Stomach (tissue), 4 donors: ENCODE data around the gene CALHM3.

Experiments
- EP300 ChIP-seq: sonication (generic); formaldehyde crosslinking; IDR thresholded peaks from one replicate; pipeline ENCODE4 v1.6.1; 2017; ENCODE audit warnings: antibody characterized with exemption
- POLR2A ChIP-seq, 4 donors: fragments of 450-650 bp; IDR thresholded peaks; one replicate each; pipeline ENCODE4 v1.6.1; 2016; ENCODE audit warnings: antibody characterized with exemption in 4 of 4, control low read depth in 2 of 4, mild to moderate bottlenecking in 1 of 4, moderate library complexity in 1 of 4
- TF ChIP-seq, protein P1 (sequence below), 7 experiments: fragments of 450-650 bp in 4 of 7; fragments of 200-600 bp in 3 of 7; sonication (generic) in 3 of 7; IDR thresholded peaks; one replicate each; pipeline ENCODE4 v1.5.1; 2016 to 2019; ENCODE audit warnings: antibody characterized with exemption in 7 of 7, control low read depth in 2 of 7, mild to moderate bottlenecking in 1 of 7

DNA sequence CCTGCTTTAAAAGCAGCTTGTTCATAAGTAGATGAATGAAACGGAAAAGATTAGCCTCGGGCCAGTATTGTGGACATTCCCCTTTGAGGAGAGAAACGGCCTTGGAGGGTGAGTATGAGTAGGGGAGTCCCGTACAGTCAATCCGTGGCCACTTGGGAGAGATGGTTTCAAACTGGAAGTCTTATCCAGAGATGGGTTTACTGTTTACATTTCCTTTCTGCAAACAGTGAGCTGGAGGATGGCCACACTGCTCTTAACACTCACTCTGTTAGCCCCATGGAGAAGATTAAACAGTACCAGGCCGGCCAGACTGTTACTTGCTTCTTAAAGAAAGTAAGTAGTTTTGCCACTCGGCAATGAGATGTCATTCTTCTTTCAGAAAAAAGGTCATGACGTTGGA is 47.1 kb downstream of the CALHM3 start:
- TF ChIP-seq, protein P1, sequence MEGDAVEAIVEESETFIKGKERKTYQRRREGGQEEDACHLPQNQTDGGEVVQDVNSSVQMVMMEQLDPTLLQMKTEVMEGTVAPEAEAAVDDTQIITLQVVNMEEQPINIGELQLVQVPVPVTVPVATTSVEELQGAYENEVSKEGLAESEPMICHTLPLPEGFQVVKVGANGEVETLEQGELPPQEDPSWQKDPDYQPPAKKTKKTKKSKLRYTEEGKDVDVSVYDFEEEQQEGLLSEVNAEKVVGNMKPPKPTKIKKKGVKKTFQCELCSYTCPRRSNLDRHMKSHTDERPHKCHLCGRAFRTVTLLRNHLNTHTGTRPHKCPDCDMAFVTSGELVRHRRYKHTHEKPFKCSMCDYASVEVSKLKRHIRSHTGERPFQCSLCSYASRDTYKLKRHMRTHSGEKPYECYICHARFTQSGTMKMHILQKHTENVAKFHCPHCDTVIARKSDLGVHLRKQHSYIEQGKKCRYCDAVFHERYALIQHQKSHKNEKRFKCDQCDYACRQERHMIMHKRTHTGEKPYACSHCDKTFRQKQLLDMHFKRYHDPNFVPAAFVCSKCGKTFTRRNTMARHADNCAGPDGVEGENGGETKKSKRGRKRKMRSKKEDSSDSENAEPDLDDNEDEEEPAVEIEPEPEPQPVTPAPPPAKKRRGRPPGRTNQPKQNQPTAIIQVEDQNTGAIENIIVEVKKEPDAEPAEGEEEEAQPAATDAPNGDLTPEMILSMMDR (IDR thresholded peaks at IDR 0.05), result no peak
- TF ChIP-seq EP300, result no peak
- TF ChIP-seq POLR2A (IDR thresholded peaks at IDR 0.05), result no peak
